Femur (tissue), 1 donor: ENCODE results near the gene STX7.

Source experiments
- DNase-seq: peaks from one replicate; pipeline ENCODE4 v3.0.0-alpha.2; 2017

The STX7 gene

GRCh38 chr6:132506461-132506860, 6.5 kb downstream of the STX7 start:
- DNase-seq, result no peak

GRCh38 chr6:132505158-132505557, 7.8 kb downstream of the STX7 start:
- DNase-seq, result no peak

- no peak for DNase-seq
These were observed 8.2 kb downstream of the STX7 start for GRCh38 chr6:132504757-132505156.

GRCh38 chr6:132499757-132500156, 13.2 kb downstream of the STX7 start:
- DNase-seq, result no peak

- no peak for DNase-seq
These were observed 14.3 kb downstream of the STX7 start for GRCh38 chr6:132498638-132499037.

GRCh38 chr6:132496519-132497180, 16.3 kb downstream of the STX7 start:
- DNase-seq, result no peak

- DNase-seq, result no peak
These were observed 17.3 kb downstream of the STX7 start for GRCh38 chr6:132495604-132496079.

- DNase-seq, result no peak
These were observed 18.0 kb downstream of the STX7 start for GRCh38 chr6:132494954-132495353.

- no peak for DNase-seq
These were observed 21.0 kb downstream of the STX7 start for GRCh38 chr6:132491881-132492280.

GRCh38 chr6:132491303-132491702, 21.6 kb downstream of the STX7 start:
- no peak for DNase-seq

- DNase-seq, result peak; percentile 24
These were observed 22.3 kb downstream of the STX7 start for GRCh38 chr6:132490478-132491204.

GRCh38 chr6:132490024-132490423, 22.9 kb downstream of the STX7 start:
- peak; percentile 55 for DNase-seq

GRCh38 chr6:132489376-132489775, 23.5 kb downstream of the STX7 start:
- DNase-seq, result no peak

- no peak for DNase-seq
These were observed 25.2 kb downstream of the STX7 start for GRCh38 chr6:132487762-132488161.

- no peak for DNase-seq
These were observed 28.3 kb downstream of the STX7 start for GRCh38 chr6:132484680-132485018.

- DNase-seq, result peak; percentile 44
These were observed 28.9 kb downstream of the STX7 start for GRCh38 chr6:132483779-132484679.

GRCh38 chr6:132482581-132482980, 30.3 kb downstream of the STX7 start:
- DNase-seq, result no peak

GRCh38 chr6:132481189-132481588, 31.7 kb downstream of the STX7 start:
- no peak for DNase-seq

GRCh38 chr6:132479131-132479530, 33.8 kb downstream of the STX7 start:
- no peak for DNase-seq

- no peak for DNase-seq
These were observed 34.2 kb downstream of the STX7 start for GRCh38 chr6:132478674-132479073.

GRCh38 chr6:132478266-132478665, 34.6 kb downstream of the STX7 start:
- DNase-seq, result no peak

- no peak for DNase-seq
These were observed 36.2 kb downstream of the STX7 start for GRCh38 chr6:132476688-132477087.

GRCh38 chr6:132475925-132476324, 37.0 kb downstream of the STX7 start:
- no peak for DNase-seq

GRCh38 chr6:132471787-132472186, 41.1 kb downstream of the STX7 start:
- no peak for DNase-seq
